SU-DHL-6 (cell line): ENCODE measurements around the gene ERC1.

Experiments used
- CTCF ChIP-seq: fragments of 200-600 bp; sonication (generic); IDR thresholded peaks from one replicate; pipeline ENCODE4 v1.5.1; 2017; ENCODE audit warnings: antibody characterized with exemption, mild to moderate bottlenecking, low read length, moderate library complexity; ENCODE audit not compliant: insufficient read depth, poor library complexity, severe bottlenecking
- EZH2phosphoT487 ChIP-seq: fragments of 200-600 bp; sonication (generic), shearing (Covaris generic); conservative IDR thresholded peaks from 2 replicates; pipeline ENCODE4 v1.6.1; 2018; ENCODE audit warnings: mild to moderate bottlenecking, antibody characterized with exemption, low read length, moderate library complexity, mixed read lengths

GRCh38 chr12:1204581-1205121 lies 213.6 kb downstream of the ERC1 start:
- TF ChIP-seq CTCF (no peak), EZH2phosphoT487 (no peak)
